Activated CD4-positive, alpha-beta memory T cell treated with anti-CD3 and anti-CD28 coated beads for 36 hours (primary cell): ENCODE measurements around the gene HMGXB3. TPM values are rescaled to one million over a fixed set of nuclear protein-coding genes. Genes with fewer than 3 reads are reported as not detected.

Source experiments
- CTCF ChIA-PET: fragments of 350-600 bp; sonication (Branson Sonifier 250); formaldehyde crosslinking; loops from one replicate; lab custom pipeline; 2021; ENCODE audit warnings: antibody characterized with exemption, inconsistent platforms; lab: Charles Lee
- POLR2A ChIA-PET: fragments of 350-600 bp; sonication (Branson Sonifier 250); formaldehyde crosslinking; loops from one replicate; lab custom pipeline; 2021; ENCODE audit warnings: antibody characterized with exemption; lab: Charles Lee
- DNase-seq: peaks from one replicate; pipeline ENCODE4 v3.0.0-alpha.2; 2020
- H3K27ac Mint-ChIP-seq: one replicate; pipeline ENCODE4 v1.8.0; 2021; ENCODE audit warnings: mixed read lengths
- H3K27me3 Mint-ChIP-seq: one replicate; pipeline ENCODE4 v1.8.0; 2021; ENCODE audit warnings: mixed read lengths
- H3K36me3 Mint-ChIP-seq: one replicate; pipeline ENCODE4 v1.8.0; 2021; ENCODE audit warnings: mixed read lengths
- H3K4me1 Mint-ChIP-seq: one replicate; pipeline ENCODE4 v1.8.0; 2021; ENCODE audit warnings: low read depth, mixed read lengths
- H3K4me3 Mint-ChIP-seq: one replicate; pipeline ENCODE4 v1.8.0; 2021; ENCODE audit warnings: mild to moderate bottlenecking, mixed read lengths
- H3K9me3 Mint-ChIP-seq: one replicate; pipeline ENCODE4 v1.8.0; 2021; ENCODE audit warnings: mixed read lengths
- intact Hi-C: fragments of 100-400 bp; cut with micrococcal nuclease; formaldehyde crosslinking; loops from one replicate; pipeline ENCODE4 v1.15.1; 2023
- total RNA-seq, 2 experiments: library from RNA; stranded (reverse); gene quantifications; one replicate each; pipeline ENCODE4 v1.2.3, GENCODE V29; 2021

Gene HMGXB3
- total RNA-seq, 2 experiments from 2014 or later: 29.4 to 31.3 TPM

DNA sequence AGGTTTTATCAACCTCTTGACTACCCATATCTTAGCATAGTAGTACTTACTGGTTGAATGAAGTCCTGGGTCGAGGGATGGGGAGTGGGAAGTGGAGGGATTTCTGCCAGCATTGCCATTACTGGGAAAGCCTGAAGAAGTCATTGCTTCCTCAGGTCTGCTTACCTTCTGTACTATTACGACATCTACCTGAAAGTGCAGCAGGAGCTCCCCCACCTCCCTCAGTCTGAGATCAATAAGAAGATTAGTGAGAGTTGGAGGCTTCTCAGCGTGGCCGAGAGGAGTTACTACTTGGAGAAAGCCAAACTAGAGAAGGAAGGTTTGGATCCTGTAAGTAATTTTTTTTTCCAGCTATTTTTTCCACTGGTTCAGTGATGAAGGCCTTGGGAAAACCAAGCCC, 5.8 kb downstream of the HMGXB3 start:
- DNase-seq: no peak
- Mint-ChIP-seq H3K4me1 (peaks cover 37% of the 10 kb centered on the region), H3K27ac (no peak overlapping the region), H3K9me3 (no peaks in the 10 kb centered on the region), H3K36me3 (peaks cover 41% of the 10 kb centered on the region), H3K27me3 (no peaks in the 10 kb centered on the region), H3K4me3 (no peak overlapping the region)
- CTCF ChIA-PET: interaction anchor here (0.7 to 4.5 kb wide), 5 partner anchors 12 to 172 kb away, joined by 3 to 21 read pairs (median 6); no protein-coding TSS in a partner anchor
- POLR2A ChIA-PET: no interaction called here
- intact Hi-C loops: no loop called here

DNA sequence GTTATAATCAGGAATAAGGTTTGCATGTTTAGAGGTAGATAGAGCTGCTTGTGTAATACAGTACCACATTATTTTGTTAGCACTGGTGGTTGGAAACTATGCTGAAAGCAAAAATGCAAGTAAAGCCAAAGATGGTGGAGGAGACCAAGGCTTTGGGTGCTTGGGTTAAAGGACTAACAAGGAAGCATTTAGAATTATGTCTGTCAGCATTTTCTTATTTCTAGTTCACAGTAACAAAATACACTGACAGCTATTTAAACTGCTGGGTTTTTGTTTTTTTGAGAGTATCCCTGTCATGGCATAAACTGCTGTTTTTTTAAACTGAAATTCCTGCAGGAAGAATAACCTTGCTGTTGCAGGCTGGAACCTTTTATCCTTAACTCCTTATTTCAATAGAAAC, 6.5 kb downstream of the HMGXB3 start:
- Mint-ChIP-seq H3K27me3 (no peaks in the 10 kb centered on the region), H3K4me3 (no peak overlapping the region), H3K4me1 (peaks cover 31% of the 10 kb centered on the region), H3K9me3 (no peaks in the 10 kb centered on the region), H3K27ac (no peak overlapping the region), H3K36me3 (peaks cover 42% of the 10 kb centered on the region)
- ChIA-PET CTCF (interaction anchor here (0.9 to 4.5 kb wide), 3 partner anchors 13 to 17 kb away, joined by 3 to 21 read pairs (median 7); no protein-coding TSS in a partner anchor), POLR2A (no interaction called here)
- intact Hi-C loops: no loop called here
- DNase-seq: no peak

DNA sequence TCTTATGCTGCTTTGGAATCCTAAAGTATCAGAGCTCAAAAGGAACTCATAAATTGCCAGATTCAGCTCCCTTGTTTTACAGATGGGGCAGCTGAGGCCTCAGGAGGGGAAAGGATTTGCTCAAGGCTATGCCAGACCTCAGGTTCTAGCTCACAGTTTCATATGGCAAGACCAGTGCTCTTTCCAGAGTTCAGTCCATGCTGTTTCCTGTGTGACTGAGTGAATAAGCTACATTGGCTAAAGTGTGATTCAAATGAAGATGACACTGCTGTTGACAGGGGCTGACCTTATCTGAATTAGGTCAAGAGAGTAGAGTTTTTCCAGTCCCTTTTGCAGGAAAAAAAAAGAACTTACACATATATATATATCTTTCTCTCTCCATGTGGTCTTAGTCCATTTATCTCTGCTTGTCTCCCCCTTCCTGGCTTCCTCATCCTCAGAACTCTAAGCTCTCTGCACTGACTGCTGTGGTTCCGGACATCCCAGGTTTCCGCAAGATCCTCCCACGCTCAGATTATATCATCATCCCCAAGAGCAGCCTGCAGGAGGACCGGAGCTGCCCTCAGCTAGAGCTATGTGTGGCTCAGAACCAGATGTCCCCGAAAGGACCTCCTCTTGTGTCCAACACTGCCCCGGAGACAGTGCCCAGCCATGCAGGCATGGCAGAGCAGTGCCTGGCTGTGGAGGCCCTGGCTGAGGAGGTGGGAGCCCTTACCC, 9.3 kb downstream of the HMGXB3 start:
- CTCF ChIA-PET: interaction anchor here (0.9 to 2.3 kb wide), 2 partner anchors 10 to 19 kb away, joined by 3 to 7 read pairs; partner anchors contain the start of gene TIGD6
- intact Hi-C loops: no loop called here
- Mint-ChIP-seq H3K27me3 (no peaks in the 10 kb centered on the region), H3K4me3 (no peak overlapping the region), H3K36me3 (peaks cover 60% of the 10 kb centered on the region), H3K4me1 (peaks cover 21% of the 10 kb centered on the region), H3K9me3 (no peaks in the 10 kb centered on the region), H3K27ac (peak overlapping the region; percentile 51)
- POLR2A ChIA-PET: interaction anchor here (0.7 kb wide), 1 partner anchor 9 kb away, joined by 3 read pairs; the partner anchor contains the start of genes HMGXB3 and TIGD6
- no peak for DNase-seq

DNA sequence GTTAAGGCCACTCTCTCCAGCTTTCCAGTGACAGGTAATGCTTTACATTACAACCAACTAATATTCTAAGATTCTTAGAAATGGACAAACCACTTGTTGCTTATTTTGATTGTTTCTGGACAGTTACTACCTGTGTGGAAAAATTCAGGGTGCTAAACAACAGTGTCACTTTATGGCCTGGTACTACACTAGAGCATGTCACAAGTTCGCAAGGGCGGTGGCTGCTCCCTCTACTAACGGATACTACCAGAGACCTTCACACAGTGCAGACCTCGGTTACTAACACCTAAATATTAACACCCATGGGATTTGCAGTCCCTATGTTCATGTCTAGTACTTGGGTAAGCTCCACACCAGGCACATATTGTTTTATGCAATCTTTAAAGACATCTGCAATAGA, 13.4 kb downstream of the HMGXB3 start:
- H3K27me3 Mint-ChIP-seq: no peaks in the 10 kb centered on the region
- peaks cover 79% of the 10 kb centered on the region for H3K36me3 Mint-ChIP-seq
- intact Hi-C loops: no loop called here
- ChIA-PET POLR2A (interaction anchor here (1.0 kb wide), 1 partner anchor 14 kb away, joined by 3 read pairs; the partner anchor contains the start of genes HMGXB3 and TIGD6), CTCF (interaction anchor here (1.3 to 1.8 kb wide), 2 partner anchors 9 to 162 kb away, joined by 3 to 6 read pairs; no protein-coding TSS in a partner anchor)
- H3K27ac Mint-ChIP-seq: no peak overlapping the region
- no peak for DNase-seq
- H3K4me3 Mint-ChIP-seq: no peak overlapping the region
- H3K4me1 Mint-ChIP-seq: peaks cover 15% of the 10 kb centered on the region
- peaks cover 7% of the 10 kb centered on the region for H3K9me3 Mint-ChIP-seq

DNA sequence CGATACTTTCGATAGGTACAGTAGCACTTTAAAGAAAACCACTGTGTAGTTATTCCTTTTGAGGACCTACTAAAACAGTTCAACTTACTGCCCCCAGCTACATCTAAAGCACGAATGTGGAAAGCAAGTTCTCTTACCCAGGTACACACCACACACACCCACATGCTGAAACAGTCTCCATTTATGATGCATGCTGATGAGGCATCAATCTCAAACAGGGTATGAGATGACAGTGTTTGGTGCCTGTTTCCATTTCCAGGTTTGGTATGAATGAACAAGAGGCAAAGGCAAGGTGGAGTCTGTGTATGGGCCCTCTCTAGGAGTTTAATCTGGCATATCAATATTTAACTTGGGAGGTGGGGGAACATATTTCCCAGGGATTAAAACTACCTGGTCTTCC, 13.9 kb downstream of the HMGXB3 start:
- peaks cover 7% of the 10 kb centered on the region for H3K9me3 Mint-ChIP-seq
- ChIA-PET POLR2A (interaction anchor here (1.0 kb wide), 1 partner anchor 14 kb away, joined by 3 read pairs; the partner anchor contains the start of genes HMGXB3 and TIGD6), CTCF (interaction anchor here (1.3 to 1.8 kb wide), 2 partner anchors 10 to 162 kb away, joined by 3 to 6 read pairs; no protein-coding TSS in a partner anchor)
- peaks cover 13% of the 10 kb centered on the region for H3K4me1 Mint-ChIP-seq
- peak; percentile 30 for DNase-seq
- peak overlapping the region; percentile 33 for H3K27ac Mint-ChIP-seq
- no peak overlapping the region for H3K4me3 Mint-ChIP-seq
- H3K27me3 Mint-ChIP-seq: no peaks in the 10 kb centered on the region
- intact Hi-C loops: no loop called here
- peaks cover 82% of the 10 kb centered on the region for H3K36me3 Mint-ChIP-seq

DNA sequence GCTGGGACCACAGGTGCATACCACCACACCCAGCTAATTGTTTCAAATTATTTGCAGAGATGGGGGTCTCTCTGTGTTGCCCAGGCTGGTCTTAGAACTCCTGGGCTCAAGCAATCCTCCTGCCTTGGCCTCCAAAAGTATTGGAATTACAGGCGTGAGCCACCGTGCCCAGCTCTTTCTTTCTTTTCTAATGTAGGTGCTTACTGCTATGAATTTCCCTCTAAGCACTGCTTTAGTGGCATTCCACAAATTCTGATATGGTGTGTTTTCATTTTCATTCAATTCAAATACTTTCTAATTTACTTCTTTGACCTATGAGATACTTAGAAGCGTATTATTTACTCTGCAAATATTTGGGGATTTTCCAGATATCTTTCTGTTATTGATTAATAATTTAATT, 14.9 kb downstream of the HMGXB3 start:
- peaks cover 80% of the 10 kb centered on the region for H3K36me3 Mint-ChIP-seq

DNA sequence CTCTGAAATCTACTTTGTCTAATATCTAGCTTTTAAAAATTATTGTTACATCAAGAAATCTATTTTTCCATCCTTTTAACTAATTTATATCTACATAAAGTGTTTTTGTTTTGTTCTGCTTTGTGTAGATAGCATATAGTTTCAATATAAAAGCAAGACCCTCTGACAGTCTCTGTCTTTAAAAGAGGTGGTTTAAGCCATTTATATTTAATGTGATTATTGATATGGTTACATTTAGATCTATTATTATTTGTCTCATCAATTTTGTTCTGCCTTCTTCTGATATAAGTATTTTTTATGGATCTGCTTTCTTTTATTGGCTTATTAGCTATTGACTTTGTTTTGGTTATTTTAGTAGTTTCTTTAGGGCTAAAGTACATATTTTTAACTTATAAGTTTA, 16.0 kb downstream of the HMGXB3 start:
- Mint-ChIP-seq H3K4me1 (peaks cover 18% of the 10 kb centered on the region), H3K9me3 (peaks cover 7% of the 10 kb centered on the region), H3K27ac (no peak overlapping the region), H3K4me3 (no peak overlapping the region), H3K36me3 (peaks cover 81% of the 10 kb centered on the region), H3K27me3 (no peaks in the 10 kb centered on the region)
- intact Hi-C loops: no loop called here
- ChIA-PET POLR2A (no interaction called here), CTCF (interaction anchor here (0.6 to 1.4 kb wide), 2 partner anchors 55 to 429 kb away, joined by 3 to 4 read pairs; no protein-coding TSS in a partner anchor)
- no peak for DNase-seq

More for the DNA sequence above, 14.9 kb downstream of the HMGXB3 start:
- H3K9me3 Mint-ChIP-seq: peaks cover 7% of the 10 kb centered on the region
- intact Hi-C loops: no loop called here
- peaks cover 17% of the 10 kb centered on the region for H3K4me1 Mint-ChIP-seq
- ChIA-PET POLR2A (no interaction called here), CTCF (no interaction called here)
- no peak for DNase-seq
- no peaks in the 10 kb centered on the region for H3K27me3 Mint-ChIP-seq
- H3K27ac Mint-ChIP-seq: no peak overlapping the region
- no peak overlapping the region for H3K4me3 Mint-ChIP-seq

DNA sequence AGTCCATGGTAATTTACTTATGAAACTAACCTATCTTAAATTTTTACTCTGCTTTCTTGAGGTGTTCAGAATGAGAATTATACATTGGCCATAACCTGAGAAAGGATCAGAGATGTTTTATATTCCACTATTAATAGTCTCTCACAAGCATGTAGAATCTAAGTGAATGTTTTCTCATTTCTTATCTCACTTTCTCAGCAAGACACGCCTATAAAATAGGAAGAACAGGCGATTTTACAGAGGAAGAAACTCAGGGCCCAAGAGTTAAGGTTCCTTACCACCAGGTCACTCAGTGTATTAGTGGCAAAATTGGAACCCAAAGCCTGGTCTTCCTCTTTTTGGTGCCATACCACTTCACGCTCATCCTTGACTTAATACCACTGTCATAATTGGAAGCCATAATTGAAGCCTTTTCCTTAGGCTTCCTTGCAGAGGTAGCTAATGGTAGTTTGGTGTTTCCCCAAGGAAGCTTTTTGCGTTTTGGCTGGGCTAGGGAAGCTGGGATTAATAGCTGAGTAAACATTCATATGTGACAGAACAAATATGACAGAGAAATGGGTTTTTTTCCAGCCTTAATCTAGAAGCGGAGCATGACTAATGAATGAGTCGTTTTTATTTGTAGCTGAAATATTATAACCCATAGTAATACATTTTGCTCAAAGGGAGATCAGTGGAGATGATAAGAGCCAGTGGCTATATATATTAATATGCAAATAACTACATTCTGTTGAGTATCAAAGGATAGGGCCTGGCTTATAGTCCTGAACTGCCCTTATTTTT, 16.9 kb downstream of the HMGXB3 start:
- peaks cover 7% of the 10 kb centered on the region for H3K9me3 Mint-ChIP-seq
- CTCF ChIA-PET: interaction anchor here (0.7 to 1.4 kb wide), 2 partner anchors 56 to 183 kb away, joined by 3 read pairs; no protein-coding TSS in a partner anchor
- intact Hi-C loops: no loop called here
- no peak for DNase-seq
- peaks cover 25% of the 10 kb centered on the region for H3K4me1 Mint-ChIP-seq
- peaks cover 83% of the 10 kb centered on the region for H3K36me3 Mint-ChIP-seq
- H3K27me3 Mint-ChIP-seq: no peaks in the 10 kb centered on the region
- H3K4me3 Mint-ChIP-seq: no peak overlapping the region
- no peak overlapping the region for H3K27ac Mint-ChIP-seq
- POLR2A ChIA-PET: no interaction called here

DNA sequence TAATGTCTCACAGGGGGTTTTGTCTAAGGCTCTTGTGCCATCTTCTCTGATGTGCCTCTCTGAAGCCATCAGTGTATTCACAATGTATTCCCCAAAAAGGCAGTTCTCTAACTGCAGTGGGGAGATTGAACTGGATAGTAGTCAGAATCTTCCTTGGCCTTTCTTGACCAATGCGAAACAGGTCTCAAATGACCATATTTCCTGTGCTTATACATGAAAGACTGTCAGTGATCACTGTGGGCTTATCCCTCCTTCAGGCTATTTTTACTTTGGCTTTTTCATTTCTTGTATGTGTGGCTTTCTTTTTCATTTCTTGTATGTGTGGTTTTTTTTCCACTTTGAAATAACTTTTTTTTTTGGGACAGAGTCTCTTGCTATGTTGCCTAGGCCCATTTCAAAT, 19.7 kb downstream of the HMGXB3 start:
- Mint-ChIP-seq H3K4me3 (no peak overlapping the region), H3K9me3 (peaks cover 7% of the 10 kb centered on the region), H3K27me3 (no peaks in the 10 kb centered on the region), H3K27ac (peak overlapping the region; percentile 38), H3K36me3 (peaks cover 68% of the 10 kb centered on the region), H3K4me1 (peaks cover 16% of the 10 kb centered on the region)
- ChIA-PET CTCF (interaction anchor here (1.2 to 1.3 kb wide), 3 partner anchors 30 to 167 kb away, joined by 3 read pairs; no protein-coding TSS in a partner anchor), POLR2A (no interaction called here)
- DNase-seq: no peak
- intact Hi-C loops: no loop called here

DNA sequence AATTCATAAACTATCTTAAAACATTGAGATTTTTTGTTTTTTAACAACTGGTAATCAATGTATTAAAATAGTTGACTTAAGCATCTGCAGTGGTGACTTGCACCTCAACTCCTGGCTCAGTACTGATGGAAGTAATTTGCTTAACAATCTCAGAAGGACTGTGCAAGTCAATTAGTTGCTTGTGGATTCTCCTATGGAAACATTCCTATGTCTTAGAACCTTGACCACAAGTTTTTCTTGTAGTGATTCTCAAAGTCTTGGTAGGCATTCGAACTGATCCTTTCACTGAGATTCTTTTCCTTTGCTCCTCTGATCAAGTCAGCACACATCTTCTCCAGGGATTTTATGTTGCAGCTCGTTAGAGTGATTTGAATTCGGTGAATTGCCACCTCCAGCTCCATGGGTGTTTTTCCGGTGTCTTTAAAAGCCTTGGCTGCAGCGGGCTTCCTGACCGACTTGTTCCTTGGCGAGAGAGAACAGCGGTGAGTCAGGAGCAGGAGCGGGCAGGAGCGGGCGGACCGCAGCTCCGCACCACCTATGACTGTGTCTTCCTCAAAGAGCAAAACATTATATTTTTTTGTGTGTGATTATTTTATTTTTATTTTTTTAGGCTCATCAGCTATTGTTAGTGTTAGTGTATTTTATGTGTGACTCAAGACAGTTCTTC, 21.1 kb downstream of the HMGXB3 start:
- no peaks in the 10 kb centered on the region for H3K27me3 Mint-ChIP-seq
- DNase-seq: no peak
- ChIA-PET CTCF (interaction anchor here (0.6 to 1.4 kb wide), 6 partner anchors 9 to 66 kb away, joined by 3 to 7 read pairs (median 3); no protein-coding TSS in a partner anchor), POLR2A (no interaction called here)
- H3K36me3 Mint-ChIP-seq: peaks cover 60% of the 10 kb centered on the region
- peaks cover 16% of the 10 kb centered on the region for H3K4me1 Mint-ChIP-seq
- no peak overlapping the region for H3K4me3 Mint-ChIP-seq
- H3K9me3 Mint-ChIP-seq: no peaks in the 10 kb centered on the region
- H3K27ac Mint-ChIP-seq: peak overlapping the region; percentile 38
- intact Hi-C loops: no loop called here

DNA sequence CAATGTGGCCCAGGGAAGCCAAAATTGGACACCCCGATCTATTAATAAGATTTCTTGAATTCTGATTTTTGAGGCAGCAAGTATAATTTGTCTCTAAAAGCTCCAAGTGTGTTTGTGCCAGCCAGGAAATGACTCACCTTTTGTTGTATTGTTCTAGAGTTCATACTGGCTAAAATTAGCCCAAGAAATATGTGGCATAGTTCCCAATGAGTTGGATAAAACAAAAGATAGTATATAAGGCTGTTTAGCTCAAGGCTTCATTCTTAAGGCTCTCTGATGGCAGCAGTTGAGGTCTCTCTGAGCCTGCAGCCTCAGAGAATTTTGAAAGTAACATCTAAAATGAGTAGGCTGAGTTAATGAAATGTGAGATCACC, 21.6 kb downstream of the HMGXB3 start:
- no peak for DNase-seq
- no peaks in the 10 kb centered on the region for H3K9me3 Mint-ChIP-seq
- peaks cover 58% of the 10 kb centered on the region for H3K36me3 Mint-ChIP-seq
- H3K27me3 Mint-ChIP-seq: no peaks in the 10 kb centered on the region
- H3K4me1 Mint-ChIP-seq: peaks cover 15% of the 10 kb centered on the region
- H3K4me3 Mint-ChIP-seq: no peak overlapping the region
- intact Hi-C loops: no loop called here
- H3K27ac Mint-ChIP-seq: peak overlapping the region; percentile 38
- ChIA-PET CTCF (interaction anchor here (0.6 to 1.4 kb wide), 3 partner anchors 13 to 66 kb away, joined by 3 to 7 read pairs (median 5); no protein-coding TSS in a partner anchor), POLR2A (no interaction called here)
